Activated T-cell treated with anti-CD3 and anti-CD28 coated beads, Interleukin-2, amount 50 U/mL, for 1 hour (primary cell): ENCODE results near the gene ZDHHC21.

Source experiments
- DNase-seq: peaks from one replicate; pipeline ENCODE4 v3.0.0-alpha.2; 2020

The ZDHHC21 gene

DNA sequence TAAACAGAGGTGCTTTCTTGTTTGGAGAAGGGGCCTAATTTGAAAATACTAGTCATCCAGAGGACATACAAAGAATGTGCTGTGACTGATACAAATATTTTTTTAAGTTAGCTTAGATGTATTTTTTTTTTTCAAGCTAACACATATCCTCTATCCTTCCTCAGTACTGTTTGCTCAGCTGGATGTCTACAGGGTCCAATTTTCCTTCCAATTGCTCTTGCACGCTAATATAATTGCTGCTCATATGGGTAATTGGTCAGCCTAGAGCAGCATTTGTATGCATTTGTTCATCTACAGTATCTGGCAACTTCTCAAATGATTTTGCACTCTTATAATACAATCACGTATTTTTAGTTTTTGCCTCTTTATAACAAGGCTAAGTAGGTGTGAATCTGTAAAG lies 84.7 kb downstream of the ZDHHC21 start:
- no peak for DNase-seq

- no peak for DNase-seq
Measured at GRCh38 chr9:14597171-14597799, 95.9 kb downstream of the ZDHHC21 start.

- DNase-seq: no peak
Measured at GRCh38 chr9:14593406-14593805, 99.8 kb downstream of the ZDHHC21 start.

GRCh38 chr9:14591411-14591810 lies 101.8 kb downstream of the ZDHHC21 start:
- no peak for DNase-seq

- no peak for DNase-seq
Measured at GRCh38 chr9:14585730-14586473, 107.3 kb downstream of the ZDHHC21 start.

- no peak for DNase-seq
Measured at GRCh38 chr9:14584571-14584970, 108.7 kb downstream of the ZDHHC21 start.

GRCh38 chr9:14578030-14578429 lies 115.2 kb downstream of the ZDHHC21 start:
- DNase-seq: no peak

DNA sequence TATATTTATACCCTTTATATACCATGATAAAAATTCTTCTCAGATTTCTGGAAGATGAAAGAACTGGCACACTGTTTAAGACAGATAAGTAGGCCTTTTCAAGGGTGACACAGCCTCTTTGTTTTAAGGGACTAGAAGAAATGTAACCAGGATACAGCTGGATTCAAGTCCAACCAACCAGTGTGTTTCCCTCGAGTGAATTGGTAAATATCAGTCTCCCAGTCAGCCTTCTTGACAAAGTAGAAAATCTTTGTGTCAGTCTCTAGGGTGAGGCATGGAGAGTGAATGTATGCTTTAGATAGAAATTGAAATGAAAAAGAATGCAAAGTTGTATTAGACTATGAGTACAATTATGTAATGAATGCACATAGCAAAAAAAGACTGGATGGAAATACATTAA lies 119.1 kb downstream of the ZDHHC21 start:
- no peak for DNase-seq

DNA sequence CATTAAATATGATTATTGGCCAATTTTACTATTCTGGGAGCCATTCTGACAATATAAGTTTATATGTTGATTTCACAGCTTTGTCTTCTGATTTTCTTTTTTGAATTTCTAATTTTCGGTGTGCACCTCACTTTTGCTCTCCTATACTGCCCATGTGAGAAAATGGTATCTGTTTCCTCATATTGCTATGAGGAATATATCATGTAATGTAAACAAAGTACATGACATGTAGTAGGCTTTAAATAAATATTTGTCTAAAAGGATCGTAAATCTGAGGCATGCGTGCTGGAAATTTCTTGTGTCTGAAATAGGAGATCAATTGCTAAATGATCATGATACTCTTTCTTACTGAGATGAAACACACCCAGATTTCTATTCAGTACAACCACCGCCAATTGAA lies 119.9 kb downstream of the ZDHHC21 start:
- no peak for DNase-seq

DNA sequence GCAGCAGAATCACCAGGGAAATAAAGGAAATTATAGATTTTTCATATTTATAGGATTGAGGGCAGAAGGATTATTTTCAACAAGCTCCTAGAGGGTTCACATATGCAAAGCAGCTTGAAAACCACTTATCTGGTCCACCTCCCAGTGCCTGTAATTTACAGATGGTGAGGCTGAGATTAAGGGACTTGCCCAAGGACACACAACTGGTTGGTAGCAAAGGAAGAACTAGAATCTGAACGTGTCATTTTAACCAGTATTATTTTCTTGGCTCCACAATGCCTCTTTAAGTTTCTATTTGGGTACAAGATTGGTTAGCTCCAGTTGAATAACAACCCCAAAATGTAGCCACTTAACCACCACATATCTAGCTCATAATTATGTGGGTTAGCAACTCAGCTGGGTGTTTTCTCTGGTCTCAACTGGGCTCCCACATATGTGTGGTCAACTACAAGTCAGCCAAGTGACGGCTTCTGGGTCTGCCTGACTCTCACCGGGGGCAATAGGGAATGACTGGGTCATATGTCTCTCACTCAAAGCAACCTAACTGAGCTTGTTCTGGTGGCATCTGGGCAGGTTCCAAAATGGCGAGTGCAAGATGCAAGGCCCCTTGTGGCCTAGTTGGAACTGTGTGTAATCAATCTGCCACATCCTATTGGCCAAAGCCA lies 127.7 kb downstream of the ZDHHC21 start:
- DNase-seq: no peak

DNA sequence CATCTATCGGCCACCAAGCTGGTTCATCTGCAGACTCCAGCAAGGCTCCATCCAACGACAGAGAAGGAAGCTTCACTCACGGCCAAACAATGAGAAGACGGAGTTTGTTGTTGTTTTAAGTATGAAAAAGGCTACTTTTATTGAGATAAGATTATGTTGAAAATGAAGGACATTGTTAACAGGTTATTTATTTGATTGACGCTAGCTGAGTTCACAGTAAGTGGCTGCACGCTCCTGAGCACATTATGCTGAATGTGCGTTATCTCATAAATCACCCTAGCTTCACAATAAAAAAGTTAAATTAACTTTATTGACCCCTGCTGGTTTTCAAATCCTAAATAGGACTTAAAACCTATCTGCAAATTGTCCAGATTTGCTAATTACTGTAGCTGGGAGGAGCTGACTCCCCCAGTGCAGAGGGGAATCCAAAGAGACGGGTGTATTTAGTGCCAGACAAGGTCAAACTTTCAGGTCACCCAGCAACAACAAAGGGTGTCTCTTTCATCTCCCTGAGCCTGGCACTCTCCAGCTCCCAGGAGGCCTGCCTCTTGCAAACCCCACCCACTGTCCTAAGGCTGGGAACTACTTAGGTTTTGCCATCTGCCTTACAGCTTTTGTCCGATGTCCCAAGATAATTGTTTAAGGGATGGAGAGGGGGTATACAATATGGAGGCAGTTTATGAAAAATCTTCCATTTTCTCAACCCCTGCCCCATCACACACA lies 129.2 kb downstream of the ZDHHC21 start:
- DNase-seq: no peak

GRCh38 chr9:14561929-14562405 lies 131.3 kb downstream of the ZDHHC21 start:
- DNase-seq: no peak
